Astrocyte (in vitro differentiated cells and primary cell): Measurements from ENCODE around the gene USP20. TPM values are rescaled to one million over a fixed set of nuclear protein-coding genes. Genes with fewer than 3 reads are reported as not detected.
A peak's percentile ranks its signal among the peaks of the same experiment; 100 is the strongest.

Experiments used
- DNase-seq: peaks from one replicate; pipeline ENCODE4 v3.0.0-alpha.2; 2010; ENCODE audit warnings: low read depth
- FAIRE-seq: peaks from 2 replicates; lab custom pipeline; 2011; peaks lifted over from hg19 to GRCh38; lab: Jason Lieb, UNC
- H2AFZ ChIP-seq: 2 replicates; pipeline ENCODE4 v1.6.0; 2012; ENCODE audit warnings: low read depth, low read length, inconsistent platforms
- H3K27ac ChIP-seq: 2 replicates; pipeline ENCODE4 v1.5.1; 2011; ENCODE audit warnings: low read depth, low read length, inconsistent platforms
- H3K27me3 ChIP-seq: 2 replicates; pipeline ENCODE4 v1.6.0; 2011; ENCODE audit warnings: low read length, inconsistent platforms; ENCODE audit not compliant: insufficient read depth
- H3K36me3 ChIP-seq: 2 replicates; pipeline ENCODE4 v1.5.1; 2011; ENCODE audit warnings: low read length, inconsistent platforms; ENCODE audit not compliant: insufficient read depth
- H3K4me1 ChIP-seq: 2 replicates; pipeline ENCODE4 v1.5.1; 2011; ENCODE audit warnings: low read length, inconsistent platforms; ENCODE audit not compliant: insufficient read depth
- H3K4me2 ChIP-seq: 2 replicates; pipeline ENCODE4 v1.6.0; 2012; ENCODE audit warnings: low read length, inconsistent platforms
- H3K4me3 ChIP-seq: 2 replicates; pipeline ENCODE4 v1.5.1; 2011; ENCODE audit warnings: low read depth, mild to moderate bottlenecking, low read length, inconsistent platforms; ENCODE audit not compliant: insufficient read depth
- H3K79me2 ChIP-seq: 2 replicates; pipeline ENCODE4 v1.6.0; 2012; ENCODE audit warnings: mild to moderate bottlenecking, low read length, inconsistent platforms; ENCODE audit not compliant: insufficient read depth
- H3K9ac ChIP-seq: 2 replicates; pipeline ENCODE4 v1.6.0; 2012; ENCODE audit warnings: mild to moderate bottlenecking, low read length, inconsistent platforms
- H3K9me3 ChIP-seq: 2 replicates; pipeline ENCODE4 v1.5.1; 2012; ENCODE audit warnings: low read depth, mild to moderate bottlenecking, low read length, inconsistent platforms; ENCODE audit not compliant: insufficient read depth
- H4K20me1 ChIP-seq: 2 replicates; pipeline ENCODE4 v1.6.0; 2012; ENCODE audit warnings: low read length, inconsistent platforms; ENCODE audit not compliant: insufficient read depth
- H3K27ac Mint-ChIP-seq: one replicate; pipeline ENCODE4 v1.8.0; 2021; ENCODE audit warnings: mild to moderate bottlenecking, mixed read lengths; ENCODE audit not compliant: unreplicated experiment
- H3K27me3 Mint-ChIP-seq: one replicate; pipeline ENCODE4 v1.8.0; 2021; ENCODE audit warnings: low read depth, mixed read lengths; ENCODE audit not compliant: unreplicated experiment
- H3K36me3 Mint-ChIP-seq: one replicate; pipeline ENCODE4 v1.8.0; 2021; ENCODE audit warnings: low read depth, mixed read lengths; ENCODE audit not compliant: unreplicated experiment
- H3K4me1 Mint-ChIP-seq: one replicate; pipeline ENCODE4 v1.8.0; 2021; ENCODE audit warnings: low read depth, mixed read lengths; ENCODE audit not compliant: unreplicated experiment
- H3K4me3 Mint-ChIP-seq: one replicate; pipeline ENCODE4 v1.8.0; 2021; ENCODE audit warnings: mild to moderate bottlenecking, moderate library complexity, mixed read lengths; ENCODE audit not compliant: unreplicated experiment
- H3K9me3 Mint-ChIP-seq: one replicate; pipeline ENCODE4 v1.8.0; 2021; ENCODE audit warnings: mild to moderate bottlenecking, mixed read lengths; ENCODE audit not compliant: unreplicated experiment
- CTCF ChIP-seq: IDR thresholded peaks from 2 replicates; pipeline ENCODE4 v1.5.1; 2011; ENCODE audit warnings: low read depth, mild to moderate bottlenecking, inconsistent platforms, low read length, moderate library complexity; ENCODE audit not compliant: insufficient read depth
- EZH2 ChIP-seq: IDR thresholded peaks from 2 replicates; pipeline ENCODE4 v1.6.1; 2012; ENCODE audit warnings: mild to moderate bottlenecking, low read length, inconsistent platforms; ENCODE audit not compliant: insufficient read depth
- total RNA-seq: library from RNA; stranded (reverse); gene quantifications from 2 replicates; pipeline ENCODE4 v1.2.1, GENCODE V29; 2021

USP20 gene
- total RNA-seq, 1 donor from 2014 or later: 24.1 TPM

GRCh38 chr9:129815278-129815677 is 20.0 kb upstream of the USP20 start:
- H3K27me3 Mint-ChIP-seq: no peaks in the 10 kb centered on the region
- H3K4me2 ChIP-seq: no peak overlapping the region
- H3K4me3 ChIP-seq: no peak overlapping the region
- peaks cover 14% of the 10 kb centered on the region for H3K36me3 ChIP-seq
- H3K36me3 Mint-ChIP-seq: peaks cover 27% of the 10 kb centered on the region
- H3K27ac Mint-ChIP-seq: no peak overlapping the region
- no peak for FAIRE-seq
- H3K9me3 ChIP-seq: no peaks in the 10 kb centered on the region
- H3K79me2 ChIP-seq: peaks cover 10% of the 10 kb centered on the region
- H3K4me3 Mint-ChIP-seq: no peak overlapping the region
- TF ChIP-seq EZH2 (no peak), CTCF (no peak)
- no peak overlapping the region for H2AFZ ChIP-seq
- no peaks in the 10 kb centered on the region for H3K4me1 ChIP-seq
- DNase-seq: no peak
- no peaks in the 10 kb centered on the region for H3K9me3 Mint-ChIP-seq
- peaks cover 32% of the 10 kb centered on the region for H4K20me1 ChIP-seq
- no peak overlapping the region for H3K27ac ChIP-seq
- peaks cover 20% of the 10 kb centered on the region for H3K4me1 Mint-ChIP-seq
- no peaks in the 10 kb centered on the region for H3K27me3 ChIP-seq
- H3K9ac ChIP-seq: no peak overlapping the region

GRCh38 chr9:129816501-129817435 is 18.5 kb upstream of the USP20 start:
- H3K9me3 ChIP-seq: no peaks in the 10 kb centered on the region
- no peaks in the 10 kb centered on the region for H3K27me3 ChIP-seq
- H3K36me3 Mint-ChIP-seq: peaks cover 27% of the 10 kb centered on the region
- H3K79me2 ChIP-seq: peaks cover 21% of the 10 kb centered on the region
- no peaks in the 10 kb centered on the region for H3K4me1 ChIP-seq
- H3K4me3 ChIP-seq: no peak overlapping the region
- H3K27me3 Mint-ChIP-seq: no peaks in the 10 kb centered on the region
- peak overlapping the region; percentile 22 for H3K4me3 Mint-ChIP-seq
- H3K4me2 ChIP-seq: no peak overlapping the region
- no peak overlapping the region for H3K27ac ChIP-seq
- no peak for TF ChIP-seq EZH2
- FAIRE-seq (no peak), DNase-seq (no peak)
- H3K9ac ChIP-seq: no peak overlapping the region
- H2AFZ ChIP-seq: no peak overlapping the region
- no peak overlapping the region for H3K27ac Mint-ChIP-seq
- peaks cover 8% of the 10 kb centered on the region for H3K4me1 Mint-ChIP-seq
- peaks cover 22% of the 10 kb centered on the region for H3K36me3 ChIP-seq
- H4K20me1 ChIP-seq: peaks cover 31% of the 10 kb centered on the region
- no peaks in the 10 kb centered on the region for H3K9me3 Mint-ChIP-seq

GRCh38 chr9:129822898-129823541 is 12.2 kb upstream of the USP20 start:
- peaks cover 6% of the 10 kb centered on the region for H3K4me1 Mint-ChIP-seq
- Histone ChIP-seq H3K27me3 (no peaks in the 10 kb centered on the region), H3K27ac (peak overlapping the region; percentile 24), H4K20me1 (peaks cover 21% of the 10 kb centered on the region), H3K79me2 (peaks cover 35% of the 10 kb centered on the region), H3K9ac (peak overlapping the region; percentile 91), H3K4me1 (peaks cover 7% of the 10 kb centered on the region), H3K9me3 (no peaks in the 10 kb centered on the region), H3K4me3 (peak overlapping the region; percentile 64), H3K4me2 (peak overlapping the region; percentile 89), H3K36me3 (peaks cover 20% of the 10 kb centered on the region), H2AFZ (peak overlapping the region; percentile 51)
- no peaks in the 10 kb centered on the region for H3K27me3 Mint-ChIP-seq
- TF ChIP-seq CTCF (no peak), EZH2 (no peak)
- FAIRE-seq (no peak), DNase-seq (peak; percentile 29)
- H3K4me3 Mint-ChIP-seq: peak overlapping the region; percentile 89
- H3K36me3 Mint-ChIP-seq: peaks cover 13% of the 10 kb centered on the region
- no peaks in the 10 kb centered on the region for H3K9me3 Mint-ChIP-seq
- peak overlapping the region; percentile 81 for H3K27ac Mint-ChIP-seq
